Stimulated activated CD4-positive, alpha-beta T cell treated with anti-CD3 and anti-CD28 coated beads, TNF-alpha, amount 100 ng/mL, for 48 hours (primary cell): ENCODE measurements around the gene ATOH1.

Source experiments
- DNase-seq, 3 donors: peaks; one replicate each; pipeline ENCODE4 v3.0.0-alpha.2; 2020; ENCODE audit warnings: low read depth in 3 of 3

Gene ATOH1

GRCh38 chr4:93834249-93835066 is 5.9 kb downstream of the ATOH1 start:
- no peak for DNase-seq

- DNase-seq, result no peak
These were observed 7.4 kb downstream of the ATOH1 start for GRCh38 chr4:93835929-93836328.

GRCh38 chr4:93839704-93840103 is 11.2 kb downstream of the ATOH1 start:
- no peak for DNase-seq

GRCh38 chr4:93841803-93842345 is 13.3 kb downstream of the ATOH1 start:
- no peak for DNase-seq

GRCh38 chr4:93842601-93843252 is 14.2 kb downstream of the ATOH1 start:
- DNase-seq, result no peak

GRCh38 chr4:93843772-93844171 is 15.2 kb downstream of the ATOH1 start:
- no peak for DNase-seq

- no peak for DNase-seq
These were observed 24.1 kb downstream of the ATOH1 start for GRCh38 chr4:93852680-93853079.

- no peak for DNase-seq
These were observed 27.4 kb downstream of the ATOH1 start for GRCh38 chr4:93855926-93856325.

GRCh38 chr4:93865650-93866049 is 37.1 kb downstream of the ATOH1 start:
- no peak for DNase-seq

GRCh38 chr4:93867416-93868001 is 39.0 kb downstream of the ATOH1 start:
- no peak for DNase-seq

- DNase-seq, result no peak
These were observed 42.4 kb downstream of the ATOH1 start for GRCh38 chr4:93870876-93871458.

- DNase-seq, result no peak
These were observed 48.2 kb downstream of the ATOH1 start for GRCh38 chr4:93876754-93877153.

- DNase-seq, result no peak
These were observed 50.0 kb downstream of the ATOH1 start for GRCh38 chr4:93878566-93878965.

GRCh38 chr4:93879919-93880318 is 51.4 kb downstream of the ATOH1 start:
- no peak for DNase-seq
